GM18909 (cell line): ENCODE results near the gene CC2D1A.

Experiments used
- ATAC-seq: cut with Tn5 transposase; IDR thresholded peaks from one replicate; pipeline ENCODE4 v1.9.1; 2021; ENCODE audit warnings: mild to moderate bottlenecking; ENCODE audit not compliant: unreplicated experiment, poor library complexity

Gene CC2D1A

DNA sequence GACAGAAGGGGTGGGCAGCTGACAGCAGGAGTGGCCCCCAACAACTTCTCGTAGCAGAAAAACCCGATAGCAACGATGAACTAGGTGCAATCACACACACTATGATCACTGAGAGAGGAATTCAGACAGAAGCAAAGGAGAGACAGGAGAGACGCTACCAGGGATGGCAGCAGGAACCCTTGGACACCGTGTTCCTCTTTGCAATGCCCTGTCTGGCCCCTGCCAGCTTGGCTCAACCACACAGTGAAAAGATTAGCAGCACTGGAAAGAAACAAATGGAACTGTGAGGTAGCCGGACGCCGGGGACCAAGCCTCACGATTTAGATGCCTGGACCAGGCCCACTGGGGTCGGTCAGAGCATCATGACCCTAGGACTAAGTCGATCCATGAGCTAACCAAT, 69.9 kb downstream of the CC2D1A start:
- no peak for ATAC-seq

GRCh38 chr19:13976446-13976845, 70.4 kb downstream of the CC2D1A start:
- ATAC-seq, result no peak

GRCh38 chr19:13977803-13978202, 71.8 kb downstream of the CC2D1A start:
- no peak for ATAC-seq

GRCh38 chr19:13978351-13979243, 72.6 kb downstream of the CC2D1A start:
- ATAC-seq, result no peak

GRCh38 chr19:13979244-13979615, 73.2 kb downstream of the CC2D1A start:
- no peak for ATAC-seq

- ATAC-seq, result no peak
Measured at GRCh38 chr19:13979686-13980085, 73.7 kb downstream of the CC2D1A start.

DNA sequence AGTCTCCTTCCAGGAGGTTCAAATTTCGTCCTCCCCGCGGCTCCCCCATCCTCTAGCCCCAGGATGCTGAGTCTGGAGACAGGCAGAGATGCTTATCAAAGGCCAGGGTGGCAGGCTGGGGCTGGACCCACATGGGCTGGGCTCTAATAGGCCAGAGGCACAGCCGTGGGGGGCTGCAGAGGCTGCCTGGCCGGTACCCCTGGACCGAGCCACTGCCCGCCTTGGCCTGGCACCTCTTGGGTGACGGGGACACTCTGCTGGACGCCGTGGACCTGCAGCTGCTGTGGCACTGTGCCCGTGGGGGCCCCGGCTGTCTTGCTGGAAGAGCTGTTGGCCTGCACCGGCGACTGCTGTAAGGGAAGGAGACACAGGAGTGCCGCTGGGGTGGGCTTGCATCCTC, 74.3 kb downstream of the CC2D1A start:
- no peak for ATAC-seq
